Stomach (tissue), 4 donors: Measurements from ENCODE around the gene HSD17B12.

Experiments used
- POLR2AphosphoS5 ChIP-seq, 3 donors: sonication (generic); formaldehyde crosslinking; IDR thresholded peaks; one replicate each; pipeline ENCODE4 v1.6.1; 2016; ENCODE audit warnings: antibody characterized with exemption in 3 of 3
- TF ChIP-seq, protein P1 (sequence below), 7 experiments: fragments of 450-650 bp in 4 of 7; fragments of 200-600 bp in 3 of 7; sonication (generic) in 3 of 7; IDR thresholded peaks; one replicate each; pipeline ENCODE4 v1.5.1; 2016 to 2019; ENCODE audit warnings: antibody characterized with exemption in 7 of 7, control low read depth in 2 of 7, mild to moderate bottlenecking in 1 of 7

DNA sequence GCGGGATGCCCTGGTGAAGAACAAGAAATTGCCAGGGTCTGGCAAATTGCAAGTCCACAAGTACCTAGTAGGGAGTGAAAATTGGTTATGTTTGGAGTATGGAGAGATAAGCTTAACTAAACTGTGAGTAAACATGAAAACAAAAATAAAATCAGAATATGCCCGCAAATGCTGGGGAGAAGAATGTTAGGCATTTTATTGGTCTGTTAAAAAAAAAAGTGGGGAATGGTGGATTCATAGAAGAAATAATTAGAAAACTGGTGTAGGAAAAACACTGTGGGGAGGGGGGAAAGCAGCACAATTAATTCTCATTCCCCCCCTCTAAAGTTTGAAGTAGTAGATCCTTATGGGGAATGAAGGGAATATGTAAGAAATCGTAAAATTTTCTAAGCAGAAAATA, 40.6 kb upstream of the HSD17B12 start:
- no peak for TF ChIP-seq POLR2AphosphoS5 (IDR thresholded peaks at IDR 0.05)
- TF ChIP-seq, protein P1, sequence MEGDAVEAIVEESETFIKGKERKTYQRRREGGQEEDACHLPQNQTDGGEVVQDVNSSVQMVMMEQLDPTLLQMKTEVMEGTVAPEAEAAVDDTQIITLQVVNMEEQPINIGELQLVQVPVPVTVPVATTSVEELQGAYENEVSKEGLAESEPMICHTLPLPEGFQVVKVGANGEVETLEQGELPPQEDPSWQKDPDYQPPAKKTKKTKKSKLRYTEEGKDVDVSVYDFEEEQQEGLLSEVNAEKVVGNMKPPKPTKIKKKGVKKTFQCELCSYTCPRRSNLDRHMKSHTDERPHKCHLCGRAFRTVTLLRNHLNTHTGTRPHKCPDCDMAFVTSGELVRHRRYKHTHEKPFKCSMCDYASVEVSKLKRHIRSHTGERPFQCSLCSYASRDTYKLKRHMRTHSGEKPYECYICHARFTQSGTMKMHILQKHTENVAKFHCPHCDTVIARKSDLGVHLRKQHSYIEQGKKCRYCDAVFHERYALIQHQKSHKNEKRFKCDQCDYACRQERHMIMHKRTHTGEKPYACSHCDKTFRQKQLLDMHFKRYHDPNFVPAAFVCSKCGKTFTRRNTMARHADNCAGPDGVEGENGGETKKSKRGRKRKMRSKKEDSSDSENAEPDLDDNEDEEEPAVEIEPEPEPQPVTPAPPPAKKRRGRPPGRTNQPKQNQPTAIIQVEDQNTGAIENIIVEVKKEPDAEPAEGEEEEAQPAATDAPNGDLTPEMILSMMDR (IDR thresholded peaks at IDR 0.05): no peak
